GM19043 (cell line): ENCODE data around the gene ZNF532.

Experiments used
- ATAC-seq: cut with Tn5 transposase; IDR thresholded peaks from one replicate; pipeline ENCODE4 v1.9.1; 2021; ENCODE audit warnings: low read depth; ENCODE audit not compliant: unreplicated experiment

ZNF532 gene

GRCh38 chr18:59026364-59026763, 161.7 kb downstream of the ZNF532 start:
- ATAC-seq, result no peak

GRCh38 chr18:59026831-59027410, 162.2 kb downstream of the ZNF532 start:
- ATAC-seq, result no peak

- no peak for ATAC-seq
Observed at GRCh38 chr18:59029663-59030429, 165.2 kb downstream of the ZNF532 start.

- ATAC-seq, result no peak
Observed at GRCh38 chr18:59032308-59032707, 167.6 kb downstream of the ZNF532 start.

- no peak for ATAC-seq
Observed at GRCh38 chr18:59033359-59033758, 168.7 kb downstream of the ZNF532 start.

GRCh38 chr18:59033974-59034373, 169.3 kb downstream of the ZNF532 start:
- no peak for ATAC-seq

- ATAC-seq, result no peak
Observed at GRCh38 chr18:59035591-59035990, 170.9 kb downstream of the ZNF532 start.
